Hepatic stellate cell (primary cell): ENCODE measurements around the gene SFXN5.
A peak's percentile ranks its signal among the peaks of the same experiment; 100 is the strongest.

Experiments
- DNase-seq: peaks from one replicate; pipeline ENCODE4 v3.0.0; 2011; ENCODE audit warnings: low spot score

The SFXN5 gene

DNA sequence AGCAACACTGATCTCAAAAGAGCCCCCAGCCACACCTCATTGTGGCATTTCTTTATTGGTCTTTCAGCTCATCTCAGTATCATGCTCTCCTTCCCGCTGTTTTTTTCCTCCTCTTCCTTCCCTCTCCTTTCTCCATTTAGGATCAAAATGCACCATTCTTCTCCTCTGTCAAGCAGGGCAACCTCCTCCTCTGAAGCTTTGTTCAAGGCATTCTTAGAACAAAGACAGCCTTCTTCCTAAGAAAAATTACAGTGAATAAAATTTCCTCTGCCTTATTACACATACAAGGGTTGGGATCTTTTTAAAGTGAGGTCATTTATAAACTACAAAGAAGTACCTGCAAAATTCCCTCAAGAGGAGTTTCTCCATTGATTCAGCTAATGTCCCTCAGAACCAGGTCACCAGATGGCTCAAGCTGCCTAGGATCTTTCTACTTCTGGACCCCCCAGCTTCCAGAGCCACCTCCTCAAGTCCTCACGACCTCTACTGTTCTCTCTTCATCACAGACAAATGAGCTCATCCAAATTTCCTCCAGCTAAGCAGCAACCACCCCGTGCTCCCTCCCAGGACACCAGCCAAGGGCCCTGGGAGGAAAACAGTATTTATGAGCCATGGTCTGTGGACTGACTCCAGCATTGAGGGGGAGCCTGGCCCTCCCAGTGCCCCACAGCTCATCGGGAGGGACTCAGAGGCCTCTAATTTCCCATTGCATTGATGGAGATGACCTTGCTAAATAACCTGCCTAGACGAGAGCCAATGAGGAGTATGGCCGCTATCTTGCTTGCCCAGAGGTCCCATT, 18.0 kb downstream of the SFXN5 start:
- DNase-seq, result no peak

DNA sequence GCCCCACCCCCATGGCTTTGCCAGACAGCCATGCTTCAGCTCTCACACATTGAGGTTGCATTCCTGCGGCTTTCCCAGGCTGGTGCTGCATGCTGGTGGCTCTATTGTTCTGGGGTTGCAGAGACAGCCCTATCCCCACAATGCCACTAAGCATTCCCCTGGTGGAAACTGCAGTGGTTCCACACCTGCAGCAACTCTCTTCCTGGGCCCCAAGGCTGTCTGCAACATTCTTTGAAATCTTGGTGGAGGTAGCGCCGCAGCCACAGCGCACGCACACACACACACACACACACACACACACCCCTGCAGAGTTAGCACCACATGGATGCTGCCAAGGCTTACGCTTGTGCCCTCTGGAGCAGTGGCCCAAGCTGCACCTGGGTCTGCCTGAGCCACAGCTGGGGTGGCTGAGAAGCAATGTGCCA, 21.4 kb downstream of the SFXN5 start:
- no peak for DNase-seq

DNA sequence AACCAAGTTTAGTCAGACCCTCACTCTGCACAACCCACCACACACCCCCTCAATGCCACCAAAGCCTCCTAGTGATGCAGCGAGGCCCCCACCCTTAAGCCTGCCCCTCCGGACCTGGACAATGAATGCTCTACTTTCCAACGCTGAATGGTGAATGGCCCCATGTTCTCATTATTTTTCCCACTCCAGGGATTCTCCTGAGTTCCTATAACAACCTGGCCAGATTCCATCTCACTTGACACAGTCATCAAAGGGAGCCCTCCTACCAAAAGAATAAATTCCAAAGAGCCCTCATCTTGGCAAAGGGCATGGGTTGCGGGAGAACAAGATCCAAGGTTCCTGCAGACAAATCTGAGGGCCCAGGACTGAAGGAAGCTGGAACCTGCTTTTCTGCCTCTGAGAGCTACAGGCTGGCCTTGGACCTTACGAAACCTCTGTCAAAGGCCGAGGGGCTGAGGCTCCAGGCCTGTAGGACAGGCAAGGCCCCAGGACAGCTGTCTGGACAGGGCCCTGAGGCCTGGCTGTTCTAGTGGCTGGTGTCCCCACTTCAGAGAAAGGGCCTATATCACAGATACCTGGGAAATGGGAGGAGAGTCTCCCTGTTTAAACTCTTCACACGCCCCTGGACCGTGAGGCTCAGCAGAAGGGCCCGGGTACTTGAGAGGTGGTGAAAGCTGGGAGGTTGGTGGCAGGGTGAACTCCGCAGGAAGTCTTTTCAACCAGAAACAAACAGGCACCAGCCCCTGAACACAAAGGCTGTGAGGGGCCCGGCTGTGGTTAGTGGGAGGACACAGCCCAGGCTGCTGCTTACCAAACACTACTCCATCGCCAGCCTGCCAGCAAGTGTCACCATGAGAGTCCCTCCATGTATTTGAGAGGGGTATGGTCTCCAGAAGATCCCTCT, 27.3 kb downstream of the SFXN5 start:
- DNase-seq, result no peak

- DNase-seq, result no peak
Observed at GRCh38 chr2:73043276-73043675, 28.2 kb downstream of the SFXN5 start.

GRCh38 chr2:73037947-73038585, 33.4 kb downstream of the SFXN5 start:
- no peak for DNase-seq

DNA sequence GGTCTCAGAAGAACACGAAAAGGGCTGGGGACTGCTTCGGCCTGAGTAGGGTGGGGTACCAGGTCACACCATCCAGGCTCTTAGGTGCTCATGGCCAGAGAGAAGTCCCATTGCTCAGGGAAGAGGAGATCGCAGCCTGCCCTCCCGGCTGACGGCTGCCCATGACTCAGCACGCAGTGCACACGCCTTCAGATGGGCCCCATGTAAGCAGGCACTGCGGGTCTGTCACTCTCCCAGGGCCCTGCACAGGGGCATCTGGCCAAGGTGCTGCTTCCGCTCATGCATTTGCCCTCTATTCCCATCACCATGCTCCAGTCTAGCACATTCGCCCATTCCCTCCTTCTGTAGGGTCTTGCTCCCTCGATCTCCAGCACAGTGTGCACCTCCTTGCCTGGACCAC, 34.7 kb downstream of the SFXN5 start:
- no peak for DNase-seq

- no peak for DNase-seq
Observed at GRCh38 chr2:73035899-73036711, 35.4 kb downstream of the SFXN5 start.

DNA sequence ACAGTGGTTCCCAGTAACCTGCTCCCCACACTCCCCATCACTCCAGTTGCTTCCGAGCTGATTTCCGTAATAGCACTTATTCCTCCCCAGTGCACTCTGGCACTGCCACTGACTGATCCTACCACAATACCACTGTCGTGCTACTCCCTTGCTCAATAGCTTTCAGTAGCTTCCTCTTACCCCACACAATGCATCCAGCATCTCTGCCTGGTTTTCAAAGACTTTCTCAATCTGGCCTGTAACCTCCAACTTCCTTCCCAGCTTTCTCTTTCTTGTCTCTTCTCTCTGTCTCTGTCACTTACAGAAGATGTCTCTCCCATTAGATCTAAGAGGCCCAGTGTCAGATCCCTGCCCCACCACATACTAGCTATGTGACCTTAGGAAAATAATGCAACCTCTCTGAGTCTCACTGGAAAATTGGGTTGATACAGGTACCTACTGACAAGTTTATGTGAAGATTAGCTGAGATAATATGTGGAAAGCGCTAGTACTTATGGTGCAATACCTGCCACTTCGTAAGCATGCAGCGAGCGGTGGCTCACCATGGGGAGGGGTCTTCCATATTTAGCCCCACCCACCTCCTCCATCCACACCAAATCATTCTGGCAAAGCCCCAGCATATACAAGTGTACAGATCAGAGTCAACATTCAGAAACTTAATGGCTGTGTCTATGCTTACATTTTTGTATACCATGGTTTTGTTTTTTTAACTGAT, 36.7 kb downstream of the SFXN5 start:
- no peak for DNase-seq

- no peak for DNase-seq
Observed at GRCh38 chr2:73033766-73034381, 37.6 kb downstream of the SFXN5 start.

DNA sequence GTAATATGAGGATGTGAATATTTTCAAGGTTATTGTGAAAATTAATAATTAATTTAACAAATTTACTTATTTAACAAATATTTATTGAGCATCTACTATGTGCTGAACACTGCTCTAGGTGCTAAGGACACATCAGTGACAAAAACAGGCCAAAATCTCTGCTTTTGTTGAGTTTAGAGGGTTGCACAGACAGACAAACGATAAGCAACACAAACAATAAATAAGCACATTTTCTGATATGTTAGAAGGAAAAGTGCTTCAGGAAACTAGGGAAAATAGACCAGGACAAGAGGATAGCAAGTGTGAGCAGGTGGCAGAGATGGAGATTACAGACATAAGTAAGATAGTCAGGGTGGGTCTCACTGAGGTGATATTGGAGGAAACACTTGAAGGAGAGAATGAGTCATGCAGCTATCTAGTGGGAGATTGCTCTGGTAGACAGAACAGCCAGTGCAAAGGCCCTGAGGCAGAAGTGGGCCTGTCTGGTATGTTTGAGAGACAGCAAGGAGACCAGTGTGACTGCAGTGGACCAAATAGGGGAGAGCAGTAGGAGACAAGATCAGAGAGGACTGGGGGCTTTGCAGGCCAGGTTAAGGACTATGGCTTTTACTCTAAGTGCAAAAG, 38.3 kb downstream of the SFXN5 start:
- DNase-seq, result no peak

DNA sequence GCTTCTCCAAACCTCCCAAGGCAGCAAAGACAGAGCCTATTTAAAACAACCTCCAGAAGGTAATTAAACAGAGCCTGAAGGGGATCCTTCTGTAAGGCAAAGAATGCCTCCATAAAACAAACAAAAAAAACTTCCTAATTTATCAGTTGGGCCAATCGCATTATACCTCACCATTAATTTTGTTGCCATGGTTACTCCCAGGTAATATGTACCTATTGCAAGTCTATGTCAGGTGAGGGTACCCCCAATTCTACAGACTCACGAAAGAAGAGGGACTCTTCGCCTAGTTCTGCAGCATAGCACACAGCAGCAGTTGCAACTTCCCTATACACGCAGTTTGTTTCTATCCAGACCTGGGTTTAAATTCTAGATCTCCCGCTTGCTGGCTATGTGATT, 38.8 kb downstream of the SFXN5 start:
- DNase-seq, result no peak

GRCh38 chr2:73031725-73032701, 39.5 kb downstream of the SFXN5 start:
- no peak for DNase-seq

DNA sequence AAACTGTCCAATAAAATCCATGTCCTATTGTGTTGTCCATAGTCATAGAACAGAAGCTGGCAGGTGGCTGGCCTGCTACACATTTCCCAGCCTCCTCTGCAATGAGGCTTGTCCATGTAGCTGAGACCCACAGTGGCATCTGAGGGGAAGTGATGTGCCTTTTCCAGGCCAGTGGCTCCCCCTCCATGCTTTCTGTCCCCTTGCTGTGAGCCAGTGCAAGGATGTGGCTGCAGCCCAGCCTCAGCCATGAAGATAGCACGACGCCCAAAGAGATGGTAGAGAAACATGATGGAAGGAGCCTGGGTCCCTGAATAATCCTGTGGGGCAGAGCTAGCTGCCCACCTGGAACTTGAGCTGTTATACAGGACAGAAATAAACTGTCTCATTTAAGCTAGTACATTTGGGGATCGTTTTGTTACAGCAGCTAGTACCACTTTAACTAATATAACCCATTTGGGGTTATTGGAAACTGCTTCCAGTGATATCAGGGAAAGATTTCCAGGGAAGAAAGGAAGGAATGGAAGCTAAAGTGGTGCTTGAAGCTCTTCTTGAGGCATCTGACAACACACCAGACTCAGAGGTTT, 40.3 kb downstream of the SFXN5 start:
- no peak for DNase-seq

GRCh38 chr2:73028841-73029240, 42.7 kb downstream of the SFXN5 start:
- DNase-seq, result peak; percentile 72

- no peak for DNase-seq
Observed at GRCh38 chr2:73027340-73027739, 44.2 kb downstream of the SFXN5 start.

DNA sequence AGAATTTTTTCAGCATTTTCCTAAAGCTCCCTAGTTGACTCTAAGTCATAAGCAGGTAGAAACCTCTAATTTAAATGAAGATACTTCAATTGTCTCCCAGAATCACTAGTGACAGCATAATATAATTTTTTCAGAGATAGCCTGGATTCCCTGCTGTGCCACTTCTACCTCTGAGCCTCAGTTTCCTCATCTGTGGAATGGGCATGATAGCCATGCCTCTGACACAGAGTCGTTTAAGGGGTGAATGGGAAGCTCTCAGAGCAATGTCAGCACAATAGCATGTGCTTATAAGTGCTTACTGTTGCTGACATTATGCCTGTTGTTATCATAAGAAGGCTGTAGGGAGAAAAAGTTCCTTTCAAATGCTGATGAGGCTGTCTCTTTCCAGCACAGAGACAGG, 48.0 kb downstream of the SFXN5 start:
- no peak for DNase-seq

GRCh38 chr2:73022024-73022568, 49.4 kb downstream of the SFXN5 start:
- DNase-seq, result no peak

GRCh38 chr2:73021371-73022010, 50.0 kb downstream of the SFXN5 start:
- DNase-seq, result no peak
